GM12878 (cell line): ENCODE results near the gene HUS1. TPM values are rescaled to one million over a fixed set of nuclear protein-coding genes. Genes with fewer than 3 reads are reported as not detected.

Experiments
- EZH2 ChIP-seq: IDR thresholded peaks from 2 replicates; pipeline ENCODE4 v1.6.1; 2012; ENCODE audit warnings: low read depth, mild to moderate bottlenecking, control low read depth, inconsistent platforms, low read length, borderline replicate concordance; ENCODE audit not compliant: control insufficient read depth
- FOXM1 ChIP-seq: IDR thresholded peaks from 2 replicates; pipeline ENCODE4 v1.6.1; 2012; ENCODE audit warnings: low read depth, mild to moderate bottlenecking, inconsistent platforms, low read length, moderate library complexity
- LARP7 ChIP-seq: fragments of 450-650 bp; IDR thresholded peaks from 2 replicates; pipeline ENCODE4 v1.6.1; 2017; ENCODE audit warnings: mild to moderate bottlenecking
- MEF2B ChIP-seq: fragments of 450-650 bp; IDR thresholded peaks from 2 replicates; pipeline ENCODE4 v1.6.1; 2018; ENCODE audit warnings: mild to moderate bottlenecking, moderate library complexity; ENCODE audit not compliant: partially characterized antibody, poor library complexity, severe bottlenecking
- MLLT1 ChIP-seq: fragments of 450-650 bp; IDR thresholded peaks from 2 replicates; pipeline ENCODE4 v1.6.1; 2016; ENCODE audit warnings: mild to moderate bottlenecking
- MYB ChIP-seq: fragments of 150-350 bp; IDR thresholded peaks from 2 replicates; pipeline ENCODE4 v1.6.1; 2014; ENCODE audit warnings: mild to moderate bottlenecking, low read depth, low read length, borderline replicate concordance
- POLR2AphosphoS5 ChIP-seq: IDR thresholded peaks from 2 replicates; pipeline ENCODE4 v1.6.1; 2011; ENCODE audit warnings: mild to moderate bottlenecking, low read length, inconsistent platforms
- PRDM15 ChIP-seq: fragments of 450-650 bp; formaldehyde crosslinking; IDR thresholded peaks from 2 replicates; pipeline ENCODE4 v1.4.0; 2020; ENCODE audit warnings: mild to moderate bottlenecking, moderate library complexity
- RAD21 ChIP-seq: IDR thresholded peaks from 2 replicates; pipeline ENCODE4 v1.6.1; 2011; ENCODE audit warnings: mild to moderate bottlenecking, low read depth, low read length, moderate library complexity; ENCODE audit not compliant: insufficient read depth
- RAD51 ChIP-seq: fragments of 450-650 bp; IDR thresholded peaks from 2 replicates; pipeline ENCODE4 v1.6.1; 2016; ENCODE audit warnings: moderate library complexity, mild to moderate bottlenecking, inconsistent platforms
- SUPT20H ChIP-seq: IDR thresholded peaks from 2 replicates; pipeline ENCODE4 v1.6.1; 2011; ENCODE audit warnings: low read depth, mild to moderate bottlenecking, low read length, moderate library complexity, borderline replicate concordance; ENCODE audit not compliant: control insufficient read depth
- TARDBP ChIP-seq: IDR thresholded peaks from 2 replicates; pipeline ENCODE4 v1.6.1; 2016; ENCODE audit warnings: borderline replicate concordance
- YBX1 ChIP-seq: fragments of 450-650 bp; IDR thresholded peaks from 2 replicates; pipeline ENCODE4 v1.6.1; 2016; ENCODE audit warnings: antibody characterized with exemption
- ZBTB33 ChIP-seq: fragments of 450-650 bp; IDR thresholded peaks from 2 replicates; pipeline ENCODE4 v1.6.1; 2017; ENCODE audit warnings: mild to moderate bottlenecking
- ZNF592 ChIP-seq: fragments of 450-650 bp; IDR thresholded peaks from 2 replicates; pipeline ENCODE4 v1.6.1; 2017; ENCODE audit warnings: mild to moderate bottlenecking, moderate library complexity
- ZNF622 ChIP-seq: fragments of 450-650 bp; IDR thresholded peaks from 2 replicates; pipeline ENCODE4 v1.6.1; 2017; ENCODE audit warnings: mild to moderate bottlenecking, inconsistent platforms
- polyA plus RNA-seq, 11 experiments: library from polyadenylated mRNA; depleted of rRNA in 4 of 11; unstranded in 6 of 11; stranded (reverse) in 5 of 11; fragments of >200 nt; fragmentation: Nextera tagmentation in 4 of 11; fragmentation: Illumina TruSeq in 1 of 11; extraction: Ambion mirVana in 4 of 11; extraction: Trizol in 1 of 11; gene quantifications; 1 replicate in 1 of 11; 2 replicates in 10 of 11; pipeline versions ENCODE4 v1.2.1 to v1.2.3, GENCODE V29; 2011 to 2016; ENCODE audit warnings: inconsistent platforms in 2 of 11, missing spikeins in 2 of 11, low read depth in 1 of 11
- total RNA-seq, 4 experiments: library from RNA; depleted of rRNA in 3 of 4; stranded (reverse); fragments of >200 nt in 3 of 4; fragmentation: Illumina TruSeq in 1 of 4; extraction: Trizol in 1 of 4; gene quantifications; 2 replicates each; pipeline versions ENCODE4 v1.2.1 to v1.2.3, GENCODE V29; 2013 to 2021

The HUS1 gene
- total and polyA plus RNA-seq, 10 of the 15 experiments (the other 5 are each of a cell fraction or from before 2014, with no cell fraction given): 10.4 to 35.5 (median 22.6) TPM

- TF ChIP-seq PRDM15 (CRISPR knock-in tag) (no peak), FOXM1 (peak; percentile 67; the same call in 1 of the 2 replicates), ZNF622 (no peak), SUPT20H (no peak), MEF2B (peak; percentile 12), POLR2AphosphoS5 (no peak), YBX1 (no peak), LARP7 (no peak), ZNF592 (no peak), TARDBP (no peak), EZH2 (no peak), MLLT1 (no peak; the same call in 1 of the 2 replicates), RAD21 (no peak; the same call in 1 of the 2 replicates), ZBTB33 (no peak), MYB (no peak), RAD51 (no peak)
Observed at GRCh38 chr7:47937711-47938573, 41.5 kb downstream of the HUS1 start (continued).
